NCI-H146 treated with DMSO at 0.1 percent for 48 hours (cell line): ENCODE results near the gene RNF220.
"Not testable (repeated sequence)": the region's sequence is repeated elsewhere in the genome, so short reads cannot be mapped to it uniquely, and the experiment has no call there.

Experiments
- DNase-seq: peaks from one replicate; lab custom pipeline; 2025; ENCODE audit not compliant: unreplicated experiment; lab: John Stamatoyannopoulos, UW

Gene RNF220

DNA sequence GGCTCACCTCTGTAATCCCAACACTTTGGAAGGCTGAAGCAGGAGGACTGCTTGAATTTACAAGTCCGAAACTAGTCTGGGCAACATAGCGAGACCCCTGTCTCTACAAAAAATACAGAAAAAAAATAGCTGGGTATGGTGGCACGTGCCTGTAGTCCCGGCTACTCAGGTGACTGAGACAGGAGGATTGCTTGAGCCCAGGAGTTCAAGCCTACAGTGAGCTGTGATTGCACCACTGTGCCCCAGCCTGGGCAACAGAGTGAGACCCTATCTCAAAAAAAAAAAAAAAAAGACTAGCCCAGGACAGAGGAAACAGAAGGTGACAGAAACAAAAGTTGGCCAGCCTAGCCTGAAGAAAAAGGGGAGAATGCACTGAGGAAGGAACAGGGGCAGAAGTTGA lies 290.6 kb downstream of the RNF220 start:
- no peak for DNase-seq

DNA sequence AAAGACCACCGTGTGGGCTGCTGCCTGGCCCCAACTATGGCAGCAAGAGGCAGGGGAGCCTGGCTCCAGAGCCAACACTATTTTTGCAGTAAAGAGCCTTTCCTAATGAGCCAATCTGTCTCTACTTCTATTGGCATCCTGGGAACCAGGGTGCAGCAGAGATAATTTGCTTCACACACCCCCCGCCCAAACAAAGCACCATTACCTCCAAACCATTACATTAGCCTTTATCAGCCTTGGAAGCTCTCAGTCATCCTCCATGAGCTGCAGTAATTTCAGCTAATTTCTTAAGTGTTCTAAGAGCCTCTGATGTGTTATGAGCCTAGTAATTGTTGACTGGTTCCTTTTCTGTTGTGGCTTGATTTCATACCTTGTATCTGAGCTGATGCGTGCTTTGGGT lies 291.0 kb downstream of the RNF220 start:
- DNase-seq: no peak

DNA sequence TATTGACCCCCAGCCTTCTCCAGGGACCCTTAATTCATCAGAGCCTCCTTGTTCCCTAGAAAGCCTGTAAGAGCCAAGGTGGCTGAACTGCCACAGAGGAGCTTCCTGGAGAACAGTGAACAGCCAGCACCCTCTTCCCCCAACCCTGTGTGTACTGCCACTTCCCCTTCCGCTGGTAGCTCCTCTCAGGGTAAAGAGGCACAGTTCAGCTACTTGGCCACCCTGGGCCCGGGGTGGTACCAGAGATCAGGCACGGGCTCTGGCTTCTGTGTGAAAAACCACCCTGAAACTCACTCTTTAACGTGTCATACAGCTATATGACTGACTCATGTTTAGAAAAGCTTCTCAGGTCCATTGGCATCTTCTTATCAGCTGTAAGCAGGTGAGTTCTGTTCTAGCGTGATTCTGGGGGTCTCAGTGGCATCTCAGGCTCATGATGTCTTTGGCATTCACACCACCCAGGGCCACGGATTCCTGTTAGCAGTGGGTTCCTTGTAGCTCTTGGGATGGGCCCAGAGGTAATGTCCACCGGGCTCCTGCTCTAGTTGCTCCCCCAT lies 291.8 kb downstream of the RNF220 start:
- DNase-seq: no peak

DNA sequence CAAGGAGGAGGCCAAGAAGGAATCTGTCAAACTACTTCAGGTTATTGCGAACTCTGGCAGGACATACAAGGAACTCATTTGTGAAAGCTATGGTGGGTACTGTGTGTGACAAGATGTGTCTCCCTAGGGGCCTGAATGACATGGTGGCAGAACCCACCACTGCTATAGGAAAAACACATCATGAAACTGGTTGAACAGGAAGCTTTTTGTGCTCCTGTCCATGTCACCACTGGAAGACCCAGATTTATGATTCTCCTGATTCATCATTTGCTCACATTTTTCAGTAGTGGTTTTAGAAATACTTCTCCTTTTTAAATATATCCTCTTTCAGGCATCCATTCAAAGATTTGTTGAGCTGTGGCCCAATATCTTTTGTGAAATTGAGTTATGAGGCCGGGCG lies 293.1 kb downstream of the RNF220 start:
- DNase-seq: no peak

DNA sequence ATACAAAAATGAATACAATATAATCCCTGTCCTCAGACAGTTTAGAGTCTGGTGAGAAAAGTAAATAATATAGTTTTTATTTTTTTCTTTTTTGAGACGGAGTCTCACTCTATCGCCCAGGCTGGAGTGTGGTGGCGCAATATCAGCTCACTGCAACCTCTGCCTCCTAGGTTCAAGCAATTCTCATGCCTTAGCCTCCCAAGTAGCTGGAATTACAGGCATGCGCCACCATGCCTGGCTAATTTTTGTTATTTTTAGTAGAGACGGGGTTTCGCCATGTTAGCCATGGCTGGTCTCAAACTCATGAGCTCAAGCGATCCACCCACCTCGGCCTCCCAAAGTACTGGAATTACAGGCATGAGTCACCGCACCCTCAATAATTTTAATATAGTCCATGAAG lies 294.3 kb downstream of the RNF220 start:
- not testable (repeated sequence) for DNase-seq

DNA sequence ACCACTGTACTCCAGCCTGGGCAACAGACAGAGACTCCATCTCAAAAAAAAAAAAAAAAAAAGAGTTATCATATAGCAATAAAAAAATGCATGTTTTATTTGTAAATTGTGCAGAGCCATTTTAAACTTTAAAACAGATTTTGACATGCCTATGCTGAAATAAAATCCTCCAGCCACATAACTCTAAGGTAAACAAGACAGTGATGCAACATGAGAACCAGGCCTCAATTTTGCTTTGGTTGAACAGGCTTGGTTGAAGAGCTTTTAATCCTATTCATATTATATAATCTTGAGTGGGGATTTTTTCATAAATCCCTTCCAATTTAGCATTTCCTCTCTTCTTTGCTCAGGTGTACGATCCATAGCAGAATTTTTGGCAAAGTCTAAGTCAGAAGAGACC lies 295.5 kb downstream of the RNF220 start:
- no peak for DNase-seq

DNA sequence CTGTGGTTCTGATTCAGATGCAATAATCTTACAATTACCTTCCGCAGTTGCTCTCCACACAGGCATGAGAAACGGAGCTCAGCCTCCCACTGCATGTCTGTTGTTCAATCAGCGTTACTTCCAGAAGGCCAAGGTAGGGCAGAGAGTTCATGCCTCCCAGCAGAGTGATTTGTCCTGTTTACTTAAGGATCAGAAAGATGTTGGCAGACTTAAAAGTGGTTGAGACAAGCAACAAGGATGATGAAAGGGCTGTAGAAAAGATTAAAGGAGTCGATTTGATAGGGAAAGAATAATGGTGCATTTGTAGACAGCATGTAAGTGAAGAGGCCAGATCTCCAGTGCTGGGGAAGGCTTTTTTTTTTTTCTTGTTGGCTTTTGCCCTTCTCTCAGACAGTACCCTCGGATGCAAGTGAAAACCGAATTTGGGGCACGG lies 296.1 kb downstream of the RNF220 start:
- DNase-seq: no peak
